ENCODE results near the gene LTBP3.

Gene LTBP3

GRCh38 chr11:65585396-65586246 lies 27.5 kb upstream of the LTBP3 start:
- DNase-seq (ENCODE audit: low spot score) = no peak

GRCh38 chr11:65584723-65585171 lies 26.6 kb upstream of the LTBP3 start:
- DNase-seq (ENCODE audit: low spot score) = no peak

GRCh38 chr11:65584106-65584505 lies 25.9 kb upstream of the LTBP3 start:
- no peak for DNase-seq (ENCODE audit: low spot score)

- DNase-seq (ENCODE audit: low spot score) = no peak
Observed at GRCh38 chr11:65583589-65583988, 25.4 kb upstream of the LTBP3 start.

- no peak for DNase-seq (ENCODE audit: low spot score)
Observed at GRCh38 chr11:65581928-65582327, 23.8 kb upstream of the LTBP3 start.

GRCh38 chr11:65580756-65581155 lies 22.6 kb upstream of the LTBP3 start:
- no peak for DNase-seq (ENCODE audit: low spot score)

GRCh38 chr11:65580031-65580692 lies 22.0 kb upstream of the LTBP3 start:
- DNase-seq (ENCODE audit: low spot score) = no peak

- DNase-seq (ENCODE audit: low spot score) = no peak
Observed at GRCh38 chr11:65579291-65579690, 21.1 kb upstream of the LTBP3 start.

- no peak for DNase-seq (ENCODE audit: low spot score)
Observed at GRCh38 chr11:65578667-65579066, 20.5 kb upstream of the LTBP3 start.

GRCh38 chr11:65578134-65578533 lies 20.0 kb upstream of the LTBP3 start:
- DNase-seq (ENCODE audit: low spot score) = no peak

- no peak for DNase-seq (ENCODE audit: low spot score)
Observed at GRCh38 chr11:65577756-65578109, 19.6 kb upstream of the LTBP3 start.

- no peak for DNase-seq (ENCODE audit: low spot score)
Observed at GRCh38 chr11:65576867-65577755, 19.0 kb upstream of the LTBP3 start.

GRCh38 chr11:65576232-65576866 lies 18.2 kb upstream of the LTBP3 start:
- no peak for DNase-seq (ENCODE audit: low spot score)

- DNase-seq (ENCODE audit: low spot score) = no peak
Observed at GRCh38 chr11:65575568-65576231, 17.5 kb upstream of the LTBP3 start, which contains the start of gene EHBP1L1. Gene EHBP1L1 (plus strand): TSS chr11:65576053. CDS start chr11:65576303, 250 bp downstream.

GRCh38 chr11:65574811-65575567 lies 16.8 kb upstream of the LTBP3 start:
- no peak for DNase-seq (ENCODE audit: low spot score)

- DNase-seq (ENCODE audit: low spot score) = peak; percentile 72
Observed at GRCh38 chr11:65574109-65574810, 16.1 kb upstream of the LTBP3 start.

- no peak for DNase-seq (ENCODE audit: low spot score)
Observed at GRCh38 chr11:65573391-65574079, 15.4 kb upstream of the LTBP3 start.

GRCh38 chr11:65572356-65573051 lies 14.3 kb upstream of the LTBP3 start, which contains the start of gene FAM89B:
Gene FAM89B (plus strand): TSS chr11:65572538. CDS start chr11:65572670, 132 bp downstream.
- peak; percentile 89 for DNase-seq (ENCODE audit: low spot score)
